Ectodermal cell (in vitro differentiated cells): ENCODE measurements around the gene PTPRN2.

Experiments used
- H3K27ac ChIP-seq: 2 replicates; pipeline ENCODE4 v1.7.0; 2013; ENCODE audit warnings: mild to moderate bottlenecking, low read depth, low read length; ENCODE audit not compliant: insufficient read depth, poor library complexity, severe bottlenecking
- H3K27me3 ChIP-seq: 2 replicates; pipeline ENCODE4 v1.7.0; 2013; ENCODE audit warnings: mild to moderate bottlenecking, low read length; ENCODE audit not compliant: insufficient read depth, control insufficient read depth, poor library complexity, severe bottlenecking
- H3K36me3 ChIP-seq: one replicate; pipeline ENCODE4 v1.7.0; 2013; ENCODE audit warnings: low read length; ENCODE audit not compliant: control insufficient read depth, insufficient read depth
- H3K4me1 ChIP-seq: one replicate; pipeline ENCODE4 v1.7.0; 2013; ENCODE audit warnings: low read length; ENCODE audit not compliant: control insufficient read depth, insufficient read depth
- H3K4me3 ChIP-seq: 2 replicates; pipeline ENCODE4 v1.7.0; 2013; ENCODE audit warnings: low read depth, low read length, control low read depth; ENCODE audit not compliant: insufficient read depth
- H3K9me3 ChIP-seq: 2 replicates; pipeline ENCODE4 v1.7.0; 2013; ENCODE audit warnings: mild to moderate bottlenecking, low read length, moderate library complexity; ENCODE audit not compliant: control insufficient read depth
- WGBS, 2 experiments: methylation state at CpG; one replicate each; pipeline ENCODE4 v1.1.7; 2013; ENCODE audit warnings: missing lambda C conversion rate in 2 of 2; 5-methylcytosine and 5-hydroxymethylcytosine counted together

The PTPRN2 gene

GRCh38 chr7:158187694-158187994 is 400.0 kb downstream of the PTPRN2 start:
- 89 to 90% methylated on average over 7 of the region's 7 CpGs for WGBS, 2 experiments
- H3K4me1 ChIP-seq, result no peaks in the 10 kb centered on the region
- H3K9me3 ChIP-seq, result peaks cover 27% of the 10 kb centered on the region
- H3K27me3 ChIP-seq, result no peaks in the 10 kb centered on the region
- H3K4me3 ChIP-seq, result no peak overlapping the region
- H3K27ac ChIP-seq, result no peak overlapping the region
- no peaks in the 10 kb centered on the region for H3K36me3 ChIP-seq

DNA sequence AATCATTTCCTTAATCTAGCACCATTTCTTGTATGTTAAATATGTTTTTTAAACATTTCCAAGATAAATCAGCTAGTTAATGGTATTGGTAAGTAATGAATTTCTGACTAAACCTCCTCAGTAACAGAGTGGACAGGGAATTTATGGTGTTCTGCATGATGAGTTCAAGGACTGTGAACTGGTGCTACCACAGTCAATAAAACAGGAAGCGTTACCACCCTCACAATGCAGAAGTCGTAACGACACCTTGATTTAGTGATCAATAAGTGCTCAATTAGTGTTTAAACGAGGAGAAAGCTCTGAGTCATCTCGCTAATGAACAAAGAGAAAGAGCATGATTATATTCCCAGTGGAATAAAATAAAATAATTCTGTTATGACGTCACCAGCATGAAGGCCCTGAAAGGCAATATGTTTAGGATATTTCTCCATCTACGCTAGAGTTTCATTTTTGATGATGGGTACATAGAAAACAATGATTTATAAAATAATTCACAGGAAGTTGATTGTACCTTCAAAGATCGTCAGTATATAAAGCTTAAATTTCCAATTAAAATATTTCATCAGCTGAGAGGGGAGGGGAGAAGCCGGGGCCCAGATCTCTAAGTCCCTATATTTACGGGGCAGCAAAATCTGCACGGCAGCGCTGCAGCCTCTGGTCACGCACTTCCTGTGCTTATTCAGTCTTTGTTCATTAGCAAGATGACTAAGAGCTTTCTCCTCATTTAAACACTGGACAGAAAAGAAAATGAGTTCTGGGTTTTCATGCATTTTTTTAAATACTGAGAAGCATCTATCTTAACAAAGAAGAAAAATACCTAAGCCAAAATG is 400.5 kb downstream of the PTPRN2 start:
- WGBS, 2 experiments, result 70 to 72% methylated on average over 12 to 13 of the region's 13 CpGs
- Histone ChIP-seq H3K27me3 (no peaks in the 10 kb centered on the region), H3K27ac (no peak overlapping the region)

GRCh38 chr7:158186406-158186805 is 401.2 kb downstream of the PTPRN2 start:
- Histone ChIP-seq H3K36me3 (no peaks in the 10 kb centered on the region), H3K9me3 (peaks cover 27% of the 10 kb centered on the region)
- WGBS, 2 experiments, result 86 to 87% methylated on average over 12 of the region's 12 CpGs

More for the DNA sequence above, 400.5 kb downstream of the PTPRN2 start:
- Histone ChIP-seq H3K9me3 (peaks cover 27% of the 10 kb centered on the region), H3K36me3 (no peaks in the 10 kb centered on the region), H3K4me1 (no peaks in the 10 kb centered on the region), H3K4me3 (no peak overlapping the region)

GRCh38 chr7:158185653-158186052 is 402.0 kb downstream of the PTPRN2 start:
- Histone ChIP-seq H3K9me3 (peaks cover 22% of the 10 kb centered on the region), H3K4me3 (no peak overlapping the region), H3K4me1 (no peaks in the 10 kb centered on the region), H3K27ac (no peak overlapping the region), H3K27me3 (no peaks in the 10 kb centered on the region), H3K36me3 (no peaks in the 10 kb centered on the region)
- WGBS, 2 experiments, result 85 to 91% methylated on average over 8 of the region's 8 CpGs

More at GRCh38 chr7:158186406-158186805, 401.2 kb downstream of the PTPRN2 start:
- Histone ChIP-seq H3K4me1 (no peaks in the 10 kb centered on the region), H3K27ac (no peak overlapping the region), H3K4me3 (no peak overlapping the region), H3K27me3 (no peaks in the 10 kb centered on the region)

DNA sequence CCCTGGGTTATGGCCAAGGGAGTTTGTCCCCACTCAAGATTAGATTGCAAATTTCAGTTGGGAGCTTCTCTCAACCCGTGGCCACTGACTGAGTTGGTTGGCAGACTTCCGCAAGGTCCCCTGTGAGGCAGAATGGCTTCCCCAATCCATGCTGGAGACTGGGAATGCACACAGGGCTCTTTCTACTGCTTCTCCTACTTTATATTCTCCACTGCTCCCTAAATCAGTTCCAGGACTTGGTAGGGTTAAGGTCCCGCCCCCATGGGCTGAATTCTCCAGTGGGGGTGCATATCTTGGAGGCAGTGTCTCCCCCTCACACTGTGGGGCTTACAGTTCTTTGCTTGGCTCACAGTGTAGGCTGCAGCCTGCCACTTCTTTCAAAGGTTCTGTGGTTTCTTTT is 404.2 kb downstream of the PTPRN2 start:
- H3K27ac ChIP-seq, result no peak overlapping the region
- H3K9me3 ChIP-seq, result peaks cover 14% of the 10 kb centered on the region
- no peaks in the 10 kb centered on the region for H3K27me3 ChIP-seq
- no peaks in the 10 kb centered on the region for H3K4me1 ChIP-seq
- no peaks in the 10 kb centered on the region for H3K36me3 ChIP-seq
- WGBS, 2 experiments, result 53 to 64% methylated on average over 3 of the region's 3 CpGs
- H3K4me3 ChIP-seq, result no peak overlapping the region

DNA sequence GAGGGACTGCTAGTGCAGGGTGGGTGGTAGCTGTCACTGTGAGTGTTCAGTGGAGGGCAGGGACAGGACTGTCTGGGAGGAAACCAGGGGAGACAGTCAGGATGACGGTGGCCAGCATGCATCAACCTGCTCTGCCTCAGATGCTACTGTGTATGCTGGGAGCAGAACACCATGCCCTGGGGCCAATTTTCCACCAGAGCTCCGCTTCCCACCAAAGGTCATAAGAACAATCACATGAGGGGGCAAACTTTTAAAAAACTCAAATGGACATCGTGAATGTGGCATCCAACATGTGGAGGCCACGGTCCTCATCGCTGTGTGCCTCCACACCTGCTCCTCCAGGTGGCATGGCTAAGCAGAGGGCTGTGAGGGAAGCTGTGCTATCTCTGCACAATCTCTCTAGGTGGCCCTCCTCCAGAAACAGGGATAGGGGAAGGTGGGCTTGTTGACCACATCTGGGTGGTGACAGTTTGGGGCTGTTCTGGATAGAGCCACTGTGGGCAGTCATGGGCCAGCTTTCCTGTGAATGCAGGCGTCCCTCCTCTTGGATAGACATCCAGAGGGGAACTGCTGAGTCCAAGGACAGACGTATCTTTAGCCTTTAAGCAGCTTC is 411.0 kb downstream of the PTPRN2 start:
- no peaks in the 10 kb centered on the region for H3K27me3 ChIP-seq
- H3K4me3 ChIP-seq, result no peak overlapping the region
- no peak overlapping the region for H3K27ac ChIP-seq
- no peaks in the 10 kb centered on the region for H3K36me3 ChIP-seq
- H3K4me1 ChIP-seq, result no peaks in the 10 kb centered on the region
- WGBS, 2 experiments, result 63 to 68% methylated on average over 7 of the region's 7 CpGs
- peaks cover 14% of the 10 kb centered on the region for H3K9me3 ChIP-seq

DNA sequence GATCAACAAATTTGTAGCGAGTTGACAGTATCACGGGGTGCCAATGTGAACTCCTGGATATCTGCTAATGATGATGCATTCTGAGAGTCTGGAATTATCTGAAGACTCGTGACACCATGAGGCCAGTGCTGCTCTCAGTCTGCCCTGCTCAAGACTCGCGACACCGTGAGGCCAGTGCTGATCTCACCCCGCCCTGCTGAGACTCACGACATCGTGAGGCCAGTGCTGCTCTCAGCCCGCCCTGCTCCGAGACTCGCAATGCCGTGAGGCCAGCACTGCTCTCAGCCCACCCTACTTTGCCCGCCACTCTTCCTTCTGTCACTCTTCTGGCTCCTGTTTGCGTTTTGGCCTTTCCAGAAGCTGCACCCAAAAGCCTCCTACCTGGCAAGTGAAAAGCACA is 411.8 kb downstream of the PTPRN2 start:
- H3K27me3 ChIP-seq, result no peaks in the 10 kb centered on the region
- no peak overlapping the region for H3K4me3 ChIP-seq
- 81 to 82% methylated on average over 15 of the region's 15 CpGs for WGBS, 2 experiments
- H3K4me1 ChIP-seq, result no peaks in the 10 kb centered on the region
- no peak overlapping the region for H3K27ac ChIP-seq
- no peaks in the 10 kb centered on the region for H3K36me3 ChIP-seq
- peaks cover 15% of the 10 kb centered on the region for H3K9me3 ChIP-seq

GRCh38 chr7:158174947-158175346 is 412.7 kb downstream of the PTPRN2 start:
- Histone ChIP-seq H3K9me3 (peaks cover 19% of the 10 kb centered on the region), H3K27ac (no peak overlapping the region), H3K36me3 (no peaks in the 10 kb centered on the region), H3K4me1 (no peaks in the 10 kb centered on the region), H3K4me3 (no peak overlapping the region), H3K27me3 (no peaks in the 10 kb centered on the region)
- WGBS, 2 experiments, result 86% methylated on average over 12 of the region's 12 CpGs

GRCh38 chr7:158167373-158167772 is 420.2 kb downstream of the PTPRN2 start:
- H3K4me3 ChIP-seq, result no peak overlapping the region
- WGBS, 2 experiments, result 58 to 59% methylated on average over 4 of the region's 4 CpGs
- H3K27ac ChIP-seq, result no peak overlapping the region
- H3K9me3 ChIP-seq, result peaks cover 20% of the 10 kb centered on the region
- no peaks in the 10 kb centered on the region for H3K27me3 ChIP-seq
- no peaks in the 10 kb centered on the region for H3K4me1 ChIP-seq
- no peaks in the 10 kb centered on the region for H3K36me3 ChIP-seq

GRCh38 chr7:158166386-158167340 is 421.0 kb downstream of the PTPRN2 start:
- Histone ChIP-seq H3K4me3 (no peak overlapping the region), H3K27me3 (no peaks in the 10 kb centered on the region), H3K4me1 (no peaks in the 10 kb centered on the region), H3K9me3 (peaks cover 17% of the 10 kb centered on the region), H3K36me3 (no peaks in the 10 kb centered on the region), H3K27ac (no peak overlapping the region)
- 73 to 74% methylated on average over 38 to 40 of the region's 41 CpGs for WGBS, 2 experiments
